Prostate gland (tissue), 2 donors: ENCODE results near the gene CD300A.

ENCODE experiments used
- CTCF ChIP-seq, 4 experiments: fragments of 200-600 bp in 2 of 4; fragments of 450-650 bp in 2 of 4; sonication (generic) in 2 of 4; IDR thresholded peaks; 1 replicate in 3 of 4; 2 replicates in 1 of 4; pipeline ENCODE4 v1.5.1; 2016 to 2019; ENCODE audit warnings: antibody characterized with exemption in 4 of 4, mild to moderate bottlenecking in 2 of 4, moderate library complexity in 2 of 4
- POLR2A ChIP-seq: fragments of 450-650 bp; IDR thresholded peaks from one replicate; pipeline ENCODE4 v1.6.1; 2016; ENCODE audit warnings: antibody characterized with exemption, mild to moderate bottlenecking
- POLR2AphosphoS5 ChIP-seq: sonication (generic); formaldehyde crosslinking; IDR thresholded peaks from one replicate; pipeline ENCODE4 v1.6.1; 2017; ENCODE audit warnings: antibody characterized with exemption

GRCh38 chr17:74490716-74491115 is 24.3 kb downstream of the CD300A start:
- TF ChIP-seq CTCF (IDR thresholded peaks at IDR 0.05) (no peak), POLR2A (no peak), POLR2AphosphoS5 (no peak)
